ENCODE data around the gene LIME1. TPM values are rescaled to one million over a fixed set of nuclear protein-coding genes. Genes with fewer than 3 reads are reported as not detected.

The LIME1 gene
- total and polyA plus RNA-seq, 2 donors (not counting 1 experiment from before 2014, with no cell fraction given): 0.68 to 3.5 TPM

GRCh38 chr20:63733117-63733516, 3.3 kb upstream of the LIME1 start:
- H3K27ac ChIP-seq (ENCODE audit: insufficient read depth, low read length): no peak overlapping the region
- no peaks in the 10 kb centered on the region for H3K4me1 ChIP-seq (ENCODE audit: control insufficient read depth, extremely low read depth, insufficient read depth, low read length)
- no peak overlapping the region for H3K9ac ChIP-seq (ENCODE audit: insufficient read depth, low read length)
- H3K4me3 ChIP-seq (replicated peaks in 1 of 4; ENCODE audit: control extremely low read depth in 1 of 4, insufficient read depth in 1 of 4, low read depth in 3 of 4, low read length in 4 of 4): no peak overlapping the region
- no peaks in the 10 kb centered on the region for H3K9me3 ChIP-seq (ENCODE audit: control insufficient read depth, insufficient read depth, low read depth, low read length)
- TF ChIP-seq EZH2 (IDR thresholded peaks at IDR 0.05; ENCODE audit: low read length, missing control alignments): no peak
- TF ChIP-seq, protein P1, sequence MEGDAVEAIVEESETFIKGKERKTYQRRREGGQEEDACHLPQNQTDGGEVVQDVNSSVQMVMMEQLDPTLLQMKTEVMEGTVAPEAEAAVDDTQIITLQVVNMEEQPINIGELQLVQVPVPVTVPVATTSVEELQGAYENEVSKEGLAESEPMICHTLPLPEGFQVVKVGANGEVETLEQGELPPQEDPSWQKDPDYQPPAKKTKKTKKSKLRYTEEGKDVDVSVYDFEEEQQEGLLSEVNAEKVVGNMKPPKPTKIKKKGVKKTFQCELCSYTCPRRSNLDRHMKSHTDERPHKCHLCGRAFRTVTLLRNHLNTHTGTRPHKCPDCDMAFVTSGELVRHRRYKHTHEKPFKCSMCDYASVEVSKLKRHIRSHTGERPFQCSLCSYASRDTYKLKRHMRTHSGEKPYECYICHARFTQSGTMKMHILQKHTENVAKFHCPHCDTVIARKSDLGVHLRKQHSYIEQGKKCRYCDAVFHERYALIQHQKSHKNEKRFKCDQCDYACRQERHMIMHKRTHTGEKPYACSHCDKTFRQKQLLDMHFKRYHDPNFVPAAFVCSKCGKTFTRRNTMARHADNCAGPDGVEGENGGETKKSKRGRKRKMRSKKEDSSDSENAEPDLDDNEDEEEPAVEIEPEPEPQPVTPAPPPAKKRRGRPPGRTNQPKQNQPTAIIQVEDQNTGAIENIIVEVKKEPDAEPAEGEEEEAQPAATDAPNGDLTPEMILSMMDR (conservative IDR thresholded peaks at IDR 0.05 in 1 of 2, IDR thresholded peaks at IDR 0.05 in 1 of 2; ENCODE audit: low read depth in 1 of 2, low read length in 2 of 2): no peak
- peaks cover 22% of the 10 kb centered on the region for H3K36me3 ChIP-seq (ENCODE audit: control insufficient read depth, insufficient read depth, low read length)
- no peak overlapping the region for H3K4me2 ChIP-seq (ENCODE audit: extremely low read depth, insufficient read depth, low read length)
- DNase-seq (ENCODE audit: low read depth in 2 of 2): no peak
- no peaks in the 10 kb centered on the region for H4K20me1 ChIP-seq (ENCODE audit: control insufficient read depth, extremely low read depth, insufficient read depth, low read length)
- H3K79me2 ChIP-seq (ENCODE audit: control insufficient read depth, insufficient read depth, low read length): peaks cover 21% of the 10 kb centered on the region
- no peaks in the 10 kb centered on the region for H3K27me3 ChIP-seq (ENCODE audit: control insufficient read depth, insufficient read depth, low read length)
- no peak overlapping the region for H2AFZ ChIP-seq (ENCODE audit: low read length)

- Histone ChIP-seq H3K27me3 (ENCODE audit: control insufficient read depth, insufficient read depth, low read length) (no peaks in the 10 kb centered on the region), H4K20me1 (ENCODE audit: control insufficient read depth, extremely low read depth, insufficient read depth, low read length) (no peaks in the 10 kb centered on the region)
- no peak for DNase-seq (ENCODE audit: low read depth in 2 of 2)
Observed at GRCh38 chr20:63733579-63734081, 2.8 kb upstream of the LIME1 start.

GRCh38 chr20:63734111-63734945, 2.1 kb upstream of the LIME1 start:
- H2AFZ ChIP-seq (ENCODE audit: low read length): no peak overlapping the region
- H3K27me3 ChIP-seq (ENCODE audit: control insufficient read depth, insufficient read depth, low read length): no peaks in the 10 kb centered on the region
- no peaks in the 10 kb centered on the region for H3K9me3 ChIP-seq (ENCODE audit: control insufficient read depth, insufficient read depth, low read depth, low read length)
- H3K9ac ChIP-seq (ENCODE audit: insufficient read depth, low read length): no peak overlapping the region
- H3K4me3 ChIP-seq (replicated peaks in 1 of 4; ENCODE audit: control extremely low read depth in 1 of 4, insufficient read depth in 1 of 4, low read depth in 3 of 4, low read length in 4 of 4): no peak overlapping the region
- DNase-seq (ENCODE audit: low read depth in 2 of 2): no peak
- H3K79me2 ChIP-seq (ENCODE audit: control insufficient read depth, insufficient read depth, low read length): peaks cover 21% of the 10 kb centered on the region
- peaks cover 2% of the 10 kb centered on the region for H3K4me1 ChIP-seq (ENCODE audit: control insufficient read depth, extremely low read depth, insufficient read depth, low read length)
- H3K4me2 ChIP-seq (ENCODE audit: extremely low read depth, insufficient read depth, low read length): no peak overlapping the region
- H3K36me3 ChIP-seq (ENCODE audit: control insufficient read depth, insufficient read depth, low read length): peaks cover 22% of the 10 kb centered on the region
- no peaks in the 10 kb centered on the region for H4K20me1 ChIP-seq (ENCODE audit: control insufficient read depth, extremely low read depth, insufficient read depth, low read length)
- TF ChIP-seq, protein P1 (conservative IDR thresholded peaks at IDR 0.05 in 1 of 2, IDR thresholded peaks at IDR 0.05 in 1 of 2; ENCODE audit: low read depth in 1 of 2, low read length in 2 of 2): no peak
- no peak for TF ChIP-seq EZH2 (IDR thresholded peaks at IDR 0.05; ENCODE audit: low read length, missing control alignments)
- H3K27ac ChIP-seq (ENCODE audit: insufficient read depth, low read length): no peak overlapping the region

More at GRCh38 chr20:63733579-63734081, 2.8 kb upstream of the LIME1 start:
- Histone ChIP-seq H3K36me3 (ENCODE audit: control insufficient read depth, insufficient read depth, low read length) (peaks cover 22% of the 10 kb centered on the region), H3K9ac (ENCODE audit: insufficient read depth, low read length) (no peak overlapping the region), H2AFZ (ENCODE audit: low read length) (no peak overlapping the region), H3K79me2 (ENCODE audit: control insufficient read depth, insufficient read depth, low read length) (peaks cover 21% of the 10 kb centered on the region), H3K4me2 (ENCODE audit: extremely low read depth, insufficient read depth, low read length) (no peak overlapping the region), H3K27ac (ENCODE audit: insufficient read depth, low read length) (no peak overlapping the region), H3K4me1 (ENCODE audit: control insufficient read depth, extremely low read depth, insufficient read depth, low read length) (no peaks in the 10 kb centered on the region), H3K9me3 (ENCODE audit: control insufficient read depth, insufficient read depth, low read depth, low read length) (no peaks in the 10 kb centered on the region), H3K4me3 (replicated peaks in 1 of 4; ENCODE audit: control extremely low read depth in 1 of 4, insufficient read depth in 1 of 4, low read depth in 3 of 4, low read length in 4 of 4) (no peak overlapping the region)
- no peak for TF ChIP-seq EZH2 (IDR thresholded peaks at IDR 0.05; ENCODE audit: low read length, missing control alignments)
- TF ChIP-seq, protein P1 (conservative IDR thresholded peaks at IDR 0.05 in 1 of 2, IDR thresholded peaks at IDR 0.05 in 1 of 2; ENCODE audit: low read depth in 1 of 2, low read length in 2 of 2): no peak

Measured in fibroblast of lung (primary cell).